DOHH2 (cell line): ENCODE data around the gene GBF1.

ENCODE experiments used
- CTCF ChIP-seq: fragments of 200-600 bp; sonication (generic); IDR thresholded peaks from one replicate; pipeline ENCODE4 v1.5.1; 2014; ENCODE audit warnings: antibody characterized with exemption, mild to moderate bottlenecking, low read depth, low read length; ENCODE audit not compliant: poor library complexity, severe bottlenecking
- EZH2phosphoT487 ChIP-seq: fragments of 200-600 bp; sonication (generic); IDR thresholded peaks from 2 replicates; pipeline ENCODE4 v1.6.1; 2017; ENCODE audit warnings: borderline replicate concordance, mild to moderate bottlenecking, antibody characterized with exemption, low read length, moderate library complexity, mixed read lengths

GRCh38 chr10:102396730-102397151, 151.4 kb downstream of the GBF1 start:
- TF ChIP-seq CTCF (no peak), EZH2phosphoT487 (no peak)
